Head of caudate nucleus (tissue), 42 donors: ENCODE data around the gene PRKN.

Experiments used
- DNase-seq, 42 donors: peaks; one replicate each; pipeline versions ENCODE4 v3.0.0 to v3.0.0-alpha.2; 2020 to 2021; ENCODE audit warnings: mixed read lengths in 7 of 42
- intact Hi-C: fragments of 100-400 bp; cut with DNase I; formaldehyde crosslinking; loops from one replicate; pipeline ENCODE4 v1.15.0; 2022

The PRKN gene

DNA sequence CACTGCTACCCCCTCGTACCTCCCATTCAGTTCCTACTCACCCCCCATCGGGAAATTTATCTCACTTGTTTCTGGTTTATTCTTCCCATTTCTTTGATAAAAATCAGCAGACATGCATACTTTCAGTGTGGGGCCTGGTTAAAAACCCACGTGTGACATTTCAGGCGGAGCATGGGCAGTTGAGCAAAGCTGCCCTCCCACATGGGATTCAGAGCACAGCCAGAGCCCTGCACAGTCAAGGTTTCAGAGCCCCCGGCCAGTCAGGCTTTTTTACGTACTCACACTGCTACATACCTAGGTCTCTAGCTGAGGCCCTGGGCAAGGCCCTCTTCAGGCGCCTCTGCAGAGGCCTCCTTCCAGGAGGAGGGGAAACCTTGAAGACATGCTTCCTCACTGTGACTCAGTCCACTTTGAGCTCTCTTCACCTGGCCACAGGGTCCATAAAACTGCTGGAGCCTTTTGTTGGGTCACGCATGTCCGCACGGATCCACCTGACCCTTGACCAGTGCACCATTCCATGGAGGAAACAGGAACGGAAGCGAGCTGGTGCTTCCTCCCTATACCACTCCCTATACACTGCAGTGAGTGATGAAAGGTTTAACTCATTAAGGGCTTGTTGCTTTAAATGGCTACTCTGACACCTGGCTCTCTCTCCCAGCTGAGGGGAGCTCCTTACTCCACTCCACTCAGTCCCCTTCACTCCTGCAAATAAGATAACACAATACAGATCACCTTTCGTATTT lies 713.3 kb downstream of the PRKN start:
- DNase-seq: no peak
- intact Hi-C loops: no loop called here

DNA sequence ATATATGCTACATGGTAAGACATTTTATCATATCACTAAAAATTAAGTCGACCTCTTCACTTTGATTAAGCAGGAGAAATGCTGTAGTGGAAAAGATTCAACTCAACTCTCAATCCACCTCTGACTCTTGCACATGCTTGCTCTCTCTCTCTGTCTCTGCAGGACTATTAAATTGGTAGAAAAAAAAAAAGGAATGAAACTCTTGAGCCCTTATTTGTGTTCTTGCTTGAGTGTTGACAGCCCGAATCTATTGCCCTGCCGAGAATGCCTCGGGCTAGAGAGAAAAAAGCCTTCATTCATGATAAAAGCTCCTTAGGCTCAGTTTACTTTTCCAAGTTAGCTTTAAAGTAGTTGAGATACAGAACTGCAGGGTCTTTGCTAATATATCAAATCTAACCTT lies 722.2 kb downstream of the PRKN start:
- DNase-seq: no peak
- intact Hi-C loops: no loop called here

DNA sequence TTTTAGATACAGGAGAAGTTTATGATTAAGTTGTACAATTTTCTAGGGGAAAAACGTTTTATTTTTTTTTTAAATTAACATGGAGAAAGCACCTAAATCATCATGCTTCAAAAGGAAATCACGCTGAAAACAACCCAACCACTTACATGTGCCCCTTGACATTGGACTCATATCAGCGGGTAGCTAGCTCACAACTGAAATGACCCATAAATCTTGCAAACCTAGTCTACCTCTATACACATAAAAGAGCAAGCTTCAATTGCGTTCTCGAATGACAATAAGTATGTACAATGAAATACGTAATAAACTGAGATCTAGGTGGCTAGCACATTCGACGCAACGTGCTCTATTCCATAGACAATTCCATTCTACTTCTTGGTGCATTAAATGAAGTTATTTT lies 730.8 kb downstream of the PRKN start:
- DNase-seq: no peak
- intact Hi-C loops: no loop called here

DNA sequence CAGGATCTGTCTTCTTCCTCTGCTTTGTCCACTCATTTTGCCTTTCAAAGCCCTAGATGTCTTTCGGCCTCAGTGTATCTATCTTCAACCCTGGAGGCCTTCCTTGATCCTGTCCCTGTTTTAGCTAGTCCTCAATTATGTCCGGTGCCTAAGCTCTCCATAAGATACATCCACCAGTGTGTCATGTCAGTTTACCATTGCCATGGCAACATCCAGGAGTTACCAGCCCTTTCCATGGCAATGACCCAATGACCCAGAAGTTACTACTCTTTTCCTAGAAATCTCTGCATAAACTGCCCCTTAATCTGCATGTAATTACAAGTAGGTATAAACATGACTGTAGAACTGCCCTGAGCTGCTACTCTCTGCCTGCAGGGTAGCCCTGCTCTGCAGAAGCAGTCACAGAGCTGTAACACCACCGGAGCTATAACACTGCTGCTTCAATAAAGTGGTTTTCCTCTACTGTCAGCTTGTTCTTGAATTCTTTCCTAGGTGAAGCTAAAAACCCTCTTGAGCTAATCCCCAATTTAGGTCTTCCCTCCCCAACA lies 741.6 kb downstream of the PRKN start:
- DNase-seq: no peak
- intact Hi-C loops: no loop called here

DNA sequence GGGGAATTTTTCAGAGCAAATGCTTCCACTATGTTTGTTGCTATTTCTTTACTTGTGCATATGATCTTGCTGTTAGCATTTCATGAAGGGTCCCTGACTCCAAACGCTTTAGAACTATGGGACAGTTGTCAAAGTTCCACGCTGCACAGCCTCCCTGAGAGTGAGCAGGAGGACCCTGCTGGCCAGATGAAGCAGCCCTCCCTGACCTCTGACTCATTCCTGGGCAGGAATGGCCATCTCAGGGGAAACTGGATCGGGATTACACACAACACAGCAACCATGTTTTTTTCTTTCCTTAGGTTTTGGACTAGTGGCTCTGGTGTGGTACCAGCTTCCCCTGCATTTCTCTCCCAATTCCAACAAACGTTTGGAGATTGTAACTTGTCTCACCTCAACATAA lies 742.9 kb downstream of the PRKN start:
- no peak for DNase-seq
- intact Hi-C loops: no loop called here

DNA sequence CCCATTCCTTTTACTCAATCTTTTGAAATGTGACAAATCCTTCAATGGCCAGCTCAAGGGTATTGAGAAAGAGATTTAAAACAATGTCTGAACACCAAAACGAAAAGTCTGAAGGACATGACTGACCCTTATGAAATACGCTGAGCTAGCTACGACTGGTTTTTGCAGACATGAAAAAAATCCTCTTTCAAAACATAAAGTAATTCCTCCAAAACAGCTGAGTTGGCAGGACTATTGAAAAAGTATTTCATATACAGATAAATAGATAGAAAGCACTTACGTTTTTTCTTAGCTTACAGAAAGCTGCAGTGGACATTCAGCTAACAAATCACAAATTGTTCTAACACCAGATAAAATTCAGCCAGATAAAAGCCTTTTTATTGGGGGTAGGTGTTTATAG lies 751.0 kb downstream of the PRKN start:
- DNase-seq: no peak
- intact Hi-C loops: no loop called here

DNA sequence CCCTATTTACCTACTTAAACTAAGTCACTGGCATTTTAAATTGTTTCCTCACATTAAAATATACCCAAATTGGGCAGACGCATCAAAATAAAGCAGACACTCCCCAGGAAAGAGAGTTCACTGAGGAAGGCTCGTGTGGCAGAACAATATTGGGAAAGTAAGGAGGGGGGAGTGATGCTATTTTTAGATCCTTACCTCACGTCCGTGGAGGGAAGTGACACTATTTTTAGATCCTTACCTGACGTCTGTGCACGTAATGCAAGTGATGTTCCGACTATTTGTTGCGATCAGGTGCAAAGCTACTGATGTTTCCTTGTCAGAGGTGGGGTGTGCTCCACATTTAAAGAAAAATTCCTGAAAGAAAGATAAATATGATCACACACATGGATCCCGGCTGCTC lies 754.5 kb downstream of the PRKN start:
- intact Hi-C loops: no loop called here
- no peak for DNase-seq

DNA sequence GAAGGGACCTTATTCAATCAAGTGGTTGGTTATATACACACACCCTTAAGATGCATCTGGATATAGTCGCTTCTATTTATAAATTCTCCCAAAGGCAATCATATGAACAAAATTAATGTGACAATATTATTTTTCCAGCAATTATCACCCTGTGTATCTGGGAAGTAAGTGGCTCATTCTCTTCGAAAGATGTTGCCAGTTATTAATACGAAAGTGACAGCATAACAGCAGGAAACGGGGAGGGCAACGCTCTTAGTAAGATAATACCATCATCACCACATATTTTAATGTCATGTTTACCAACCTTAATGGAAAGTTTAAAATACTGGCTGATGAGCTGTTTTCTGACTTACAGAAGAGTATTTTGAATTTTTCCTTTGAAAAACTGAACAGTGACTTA lies 756.5 kb downstream of the PRKN start:
- DNase-seq: no peak
- intact Hi-C loops: no loop called here

DNA sequence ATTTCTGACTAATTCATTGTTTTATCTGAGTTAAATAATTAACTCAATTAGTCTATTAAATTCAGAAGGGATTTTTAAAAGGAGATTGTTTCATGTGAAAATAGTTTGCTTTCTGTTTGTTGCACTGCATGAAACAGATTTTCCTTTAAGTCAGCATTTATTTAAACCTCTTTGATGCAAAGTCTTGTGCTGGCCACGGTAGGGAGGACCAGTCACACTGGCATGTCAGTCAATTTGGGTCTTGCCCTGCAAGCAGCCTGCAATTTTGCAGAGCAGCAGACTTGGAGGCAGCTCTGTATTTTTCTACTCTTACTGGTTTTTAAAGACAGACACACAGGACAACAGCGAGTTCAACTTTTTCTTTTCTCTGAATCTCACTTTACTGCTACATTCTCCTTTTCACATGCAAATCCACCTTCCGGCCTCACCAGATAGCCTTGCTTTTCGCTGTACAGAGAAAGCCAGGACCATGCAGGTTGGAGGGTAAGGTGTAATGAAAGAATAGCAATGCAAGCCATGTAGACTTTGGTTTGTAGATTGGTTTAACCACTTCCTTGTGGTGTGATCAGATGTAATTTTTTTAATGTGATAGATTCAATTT lies 763.8 kb downstream of the PRKN start:
- intact Hi-C loops: no loop called here
- peak in 1 of 42 donors; percentile 22 for DNase-seq

DNA sequence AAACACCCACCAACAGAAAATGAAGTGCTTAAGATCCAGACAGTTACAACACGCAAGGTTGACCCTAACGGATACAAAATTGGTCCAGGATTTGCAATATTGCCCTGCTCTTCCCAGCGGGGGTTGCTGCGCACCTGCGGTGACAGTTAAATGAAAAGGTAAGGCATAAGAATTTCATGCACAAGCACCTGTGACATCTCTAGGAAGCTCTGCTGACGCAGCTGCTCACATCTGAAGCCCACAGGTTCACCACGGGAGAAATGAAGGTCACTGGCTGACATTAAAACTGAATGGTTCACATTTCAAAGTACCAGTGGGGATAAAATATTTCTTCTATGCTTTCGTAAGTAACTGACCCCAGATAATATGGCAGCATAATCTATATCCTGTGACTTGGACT lies 764.4 kb downstream of the PRKN start:
- no peak for DNase-seq
- intact Hi-C loops: no loop called here

DNA sequence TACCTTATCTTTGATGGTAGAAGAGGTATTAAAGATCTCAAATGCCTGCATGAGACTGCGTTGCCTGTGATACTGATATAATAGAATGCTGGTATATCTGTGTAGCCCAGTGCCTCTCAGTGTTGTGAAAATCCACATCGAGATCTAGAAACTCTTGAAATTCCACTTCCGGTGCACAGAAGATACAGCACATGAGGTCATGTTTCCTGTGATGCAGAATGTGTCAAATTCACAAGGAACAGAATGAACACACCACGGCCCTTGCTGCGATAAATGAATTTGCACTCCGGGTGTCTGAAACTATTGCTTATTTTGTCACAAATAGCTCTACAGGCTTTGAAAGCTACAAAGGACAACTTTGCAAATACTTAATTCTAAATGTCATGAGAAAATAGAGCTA lies 765.8 kb downstream of the PRKN start:
- intact Hi-C loops: no loop called here
- DNase-seq: no peak

DNA sequence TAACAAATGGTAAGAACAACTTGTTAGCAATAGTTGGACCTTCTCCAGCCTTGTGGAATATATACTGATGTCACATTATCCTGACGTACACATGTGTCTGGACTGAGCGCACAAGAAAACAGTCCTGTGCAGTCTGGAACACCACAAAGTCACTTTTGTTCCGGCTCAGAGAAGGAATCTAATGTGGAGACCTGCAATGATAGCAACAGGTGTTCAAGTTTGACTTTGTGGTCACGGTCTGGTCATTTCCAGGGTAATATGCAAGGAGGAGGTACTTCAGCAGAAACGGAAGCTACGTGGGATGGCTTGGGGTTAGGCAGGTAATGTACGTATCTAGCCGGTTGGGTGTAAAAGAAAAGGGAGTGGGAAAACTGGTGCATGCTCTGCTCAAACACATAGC lies 766.5 kb downstream of the PRKN start:
- DNase-seq: peak in 1 of 42 donors; percentile 14
- intact Hi-C loops: no loop called here

DNA sequence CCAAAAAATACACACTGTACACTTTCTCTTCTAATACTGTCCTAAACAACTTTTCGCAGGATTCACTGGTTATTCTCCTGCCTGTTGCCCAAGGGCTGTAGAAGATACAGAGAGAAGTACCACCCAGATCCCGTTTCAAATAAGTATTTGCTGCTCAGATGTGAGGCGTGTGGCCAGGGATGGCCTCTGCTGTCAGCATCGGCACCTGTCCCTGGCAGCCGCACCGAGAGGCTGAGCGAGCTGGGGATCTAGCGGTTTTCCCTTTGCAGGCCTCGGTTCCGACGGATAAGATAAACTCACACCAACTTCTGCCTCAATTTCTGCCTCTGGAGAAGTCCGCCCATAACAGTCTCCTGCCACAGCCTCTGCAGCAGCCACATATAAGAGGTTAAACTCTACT lies 768.5 kb downstream of the PRKN start:
- intact Hi-C loops: no loop called here
- no peak for DNase-seq

DNA sequence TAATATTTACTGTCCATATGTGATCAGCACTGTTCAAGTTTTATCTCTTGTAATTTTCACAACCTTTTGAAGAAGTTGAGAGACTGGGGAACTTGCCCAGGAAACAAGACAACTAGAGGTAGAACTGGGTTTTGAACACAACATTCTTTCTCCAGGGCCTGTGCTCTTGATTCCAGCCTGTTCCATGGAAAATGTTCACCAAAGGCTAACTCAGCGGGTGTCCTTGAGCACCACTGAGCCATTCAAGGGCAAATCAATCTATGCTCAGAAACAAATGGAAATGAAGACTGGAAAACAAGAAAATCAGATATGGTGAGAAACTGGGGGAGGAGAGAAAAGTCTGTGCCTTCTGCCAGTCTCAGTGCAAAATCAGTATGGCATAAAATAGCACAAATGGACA lies 771.5 kb downstream of the PRKN start:
- no peak for DNase-seq
- intact Hi-C loops: no loop called here

DNA sequence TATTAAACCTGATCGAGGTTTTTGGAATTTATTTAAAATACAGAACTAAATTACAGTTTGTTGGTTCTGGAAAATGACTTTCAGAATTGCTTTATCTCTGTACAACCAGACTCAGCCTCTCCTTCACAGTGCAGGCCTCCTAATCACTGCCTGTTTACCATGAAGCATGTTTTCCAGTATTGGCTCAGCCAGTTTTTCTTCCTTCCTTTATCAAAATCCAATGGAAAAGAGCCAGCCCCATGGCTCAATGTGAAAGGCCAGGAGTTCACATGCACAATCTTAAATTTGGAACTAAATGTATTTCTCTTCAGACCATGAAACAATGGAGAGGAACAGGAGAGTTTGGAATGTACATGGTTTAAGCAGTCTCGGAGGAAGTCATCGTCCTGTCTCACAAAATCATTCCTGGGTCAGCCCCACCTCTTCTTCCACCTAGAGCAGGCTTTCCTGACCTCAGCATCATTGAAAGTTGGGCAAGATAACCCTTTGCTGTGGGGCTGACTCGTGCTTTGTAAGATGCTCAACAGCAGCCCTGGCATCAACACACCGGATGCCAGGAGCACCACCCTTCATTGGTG lies 772.8 kb downstream of the PRKN start:
- intact Hi-C loops: no loop called here
- no peak for DNase-seq

DNA sequence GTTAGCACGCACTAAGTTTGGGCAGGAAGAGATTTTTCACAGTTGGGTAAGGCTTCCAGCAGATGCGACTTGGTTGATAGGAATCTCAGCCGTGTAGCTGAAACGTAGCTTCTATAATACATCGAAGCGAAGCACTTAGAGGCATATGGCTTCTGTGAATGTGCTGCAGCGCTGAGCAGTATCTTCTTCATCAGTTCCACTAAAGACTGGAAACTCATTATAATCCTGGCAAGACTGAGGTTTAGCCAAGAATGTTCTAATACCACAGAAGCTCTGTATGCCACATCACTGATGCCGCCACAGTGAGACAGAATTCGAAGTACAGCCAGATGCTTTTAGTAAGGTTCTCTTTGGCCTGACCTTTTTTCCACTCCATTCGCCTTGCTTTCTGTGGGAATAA lies 773.5 kb downstream of the PRKN start:
- intact Hi-C loops: no loop called here
- no peak for DNase-seq

DNA sequence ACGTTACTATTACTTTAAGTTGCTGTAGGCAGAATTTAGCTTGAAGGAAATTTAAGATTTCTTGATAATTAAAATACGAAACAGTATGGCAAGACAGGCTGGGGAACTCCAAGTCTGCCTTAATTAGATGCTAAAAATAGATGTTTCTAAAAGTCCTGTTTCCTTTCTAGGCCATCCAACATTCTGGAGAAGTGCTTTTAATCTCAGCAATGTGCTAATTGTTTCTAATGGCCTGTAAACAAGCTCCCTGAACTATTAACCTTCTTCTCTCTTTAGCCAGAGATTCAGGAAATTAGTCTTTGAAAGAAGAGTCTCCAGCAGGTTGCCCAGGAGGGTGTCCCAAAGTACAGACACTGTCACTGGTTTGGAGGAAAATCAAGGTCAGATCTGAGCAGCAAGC lies 776.4 kb downstream of the PRKN start:
- DNase-seq: no peak
- intact Hi-C loops: no loop called here

DNA sequence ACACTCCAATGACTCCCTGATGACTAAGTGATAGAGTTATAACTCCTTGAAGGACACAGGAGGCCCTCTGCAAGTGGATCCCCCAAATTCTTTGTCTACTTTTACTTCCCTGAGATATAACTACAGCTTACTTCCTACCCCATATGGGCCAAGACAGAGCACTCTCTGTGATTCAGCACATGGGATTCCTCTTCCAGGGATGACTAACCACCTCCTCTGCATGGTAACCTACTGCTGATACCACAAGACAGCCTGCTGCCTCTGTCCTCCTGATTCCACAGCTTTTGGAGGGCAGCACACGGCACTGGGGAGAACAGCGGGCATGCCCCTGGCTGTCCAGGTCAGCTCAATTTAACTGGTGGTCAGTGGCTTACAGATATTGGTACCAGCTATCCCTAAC lies 778.0 kb downstream of the PRKN start:
- DNase-seq: no peak
- intact Hi-C loops: no loop called here

DNA sequence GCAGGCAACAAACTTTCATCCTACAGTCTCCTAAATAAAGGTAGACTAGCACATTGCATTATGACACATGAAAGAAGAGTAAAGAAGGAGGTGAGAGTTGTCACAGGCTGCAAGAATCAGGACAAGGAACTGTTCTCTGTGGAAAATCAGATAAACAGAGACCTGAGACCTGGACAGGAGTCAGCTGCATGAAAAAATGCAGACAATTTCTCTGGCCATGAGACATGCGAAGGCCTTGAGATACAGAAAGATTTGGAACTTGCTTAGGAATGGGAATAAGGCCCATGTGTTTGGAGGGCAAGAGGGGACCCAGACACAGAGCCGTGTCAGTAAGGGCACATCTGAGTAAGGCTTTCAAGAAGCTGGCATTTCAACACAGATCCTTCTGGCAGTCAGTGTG lies 779.1 kb downstream of the PRKN start:
- no peak for DNase-seq
- intact Hi-C loops: no loop called here

DNA sequence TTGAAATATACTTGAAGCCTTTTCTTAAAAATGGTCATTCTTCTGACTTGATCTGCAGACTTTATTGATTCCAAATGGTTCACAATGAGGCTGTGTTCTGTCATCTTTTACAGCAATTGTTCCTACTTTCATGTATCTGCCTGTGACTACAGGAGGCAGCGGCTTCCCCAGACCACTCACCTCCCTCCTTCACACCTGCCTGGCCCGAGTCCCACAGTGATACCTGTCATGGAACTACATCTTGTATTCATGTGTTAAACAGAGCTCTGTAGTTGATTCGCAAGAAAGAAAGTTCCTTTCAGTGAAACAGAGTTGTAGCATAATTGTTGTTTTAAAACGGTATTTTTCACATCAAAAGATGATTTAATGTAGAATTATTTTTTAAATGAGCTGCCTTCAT lies 780.2 kb downstream of the PRKN start:
- intact Hi-C loops: no loop called here
- no peak for DNase-seq

DNA sequence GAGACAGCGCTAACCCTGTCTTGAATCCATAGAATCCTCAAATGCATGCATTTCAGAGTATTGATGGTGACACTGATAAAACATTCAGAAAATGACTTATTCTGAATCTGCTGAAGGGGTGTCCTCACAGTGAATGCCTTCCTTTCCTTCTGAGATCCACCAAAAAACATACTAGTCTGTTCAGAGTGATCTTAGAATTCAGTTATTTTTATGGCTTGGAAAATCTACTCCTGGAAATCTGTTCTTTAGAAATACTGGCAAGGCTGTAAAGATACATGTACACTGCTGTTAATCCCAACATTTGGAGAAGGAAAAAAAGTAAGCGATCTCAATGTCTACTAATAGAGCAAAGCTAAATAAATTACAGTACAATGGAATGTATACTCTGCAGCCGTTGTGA lies 781.1 kb downstream of the PRKN start:
- DNase-seq: no peak

More for the DNA sequence above, 781.1 kb downstream of the PRKN start:
- intact Hi-C loops: no loop called here
